Gastroesophageal sphincter (tissue), 3 donors: ENCODE data around the gene EPHB1.

Experiments used
- CTCF ChIP-seq, 4 experiments: fragments of 200-600 bp in 2 of 4; fragments of 450-650 bp in 2 of 4; sonication (generic) in 1 of 4; IDR thresholded peaks; one replicate each; pipeline ENCODE4 v1.5.1; 2017 to 2019; ENCODE audit warnings: antibody characterized with exemption in 4 of 4, mild to moderate bottlenecking in 2 of 4, moderate library complexity in 2 of 4
- POLR2A ChIP-seq, 2 donors: fragments of 450-650 bp; IDR thresholded peaks; one replicate each; pipeline ENCODE4 v1.6.1; 2017; ENCODE audit warnings: antibody characterized with exemption in 2 of 2, mild to moderate bottlenecking in 2 of 2, moderate library complexity in 1 of 2

- TF ChIP-seq CTCF (IDR thresholded peaks at IDR 0.05): no peak
- TF ChIP-seq POLR2A (IDR thresholded peaks at IDR 0.05): no peak
Observed at GRCh38 chr3:134903837-134904236, 108.8 kb downstream of the EPHB1 start.
